ENCODE data around the gene PTPN4.
"Not testable (repeated sequence)": the region's sequence is repeated elsewhere in the genome, so short reads cannot be mapped to it uniquely, and the experiment has no call there.

PTPN4 gene

GRCh38 chr2:119803101-119803500 is 43.4 kb downstream of the PTPN4 start:
- H3K4me3 ChIP-seq (ENCODE audit: low read length): no peak overlapping the region
- no peaks in the 10 kb centered on the region for H3K4me1 ChIP-seq (ENCODE audit: low read length)
- H2AFZ ChIP-seq (ENCODE audit: low read depth, low read length): no peak overlapping the region
- no peaks in the 10 kb centered on the region for H3K9me3 ChIP-seq (ENCODE audit: insufficient read depth, low read length)
- no peak overlapping the region for H3K27ac ChIP-seq (ENCODE audit: low read length)
- TF ChIP-seq EZH2phosphoT487 (IDR thresholded peaks at IDR 0.05; ENCODE audit: low read depth) (no peak), CTCF (IDR thresholded peaks at IDR 0.05; ENCODE audit: low read depth, low read length) (no peak)
- H3K79me2 ChIP-seq (ENCODE audit: low read length): peaks cover 34% of the 10 kb centered on the region
- no peak overlapping the region for H3K4me2 ChIP-seq (ENCODE audit: low read length)
- H3K9ac ChIP-seq (ENCODE audit: low read length): no peak overlapping the region
- H4K20me1 ChIP-seq (ENCODE audit: insufficient read depth, low read length): no peaks in the 10 kb centered on the region
- no peaks in the 10 kb centered on the region for H3K27me3 ChIP-seq (ENCODE audit: low read depth, low read length)
- no peaks in the 10 kb centered on the region for H3K36me3 ChIP-seq (replicated peaks; ENCODE audit: low read depth, low read length)

GRCh38 chr2:119804409-119804808 is 44.7 kb downstream of the PTPN4 start:
- H3K79me2 ChIP-seq (ENCODE audit: low read length): peaks cover 30% of the 10 kb centered on the region
- not testable (repeated sequence) for H3K9ac ChIP-seq (ENCODE audit: low read length); H2AFZ ChIP-seq (ENCODE audit: low read depth, low read length); H3K9me3 ChIP-seq (ENCODE audit: insufficient read depth, low read length); H3K27me3 ChIP-seq (ENCODE audit: low read depth, low read length); H3K4me2 ChIP-seq (ENCODE audit: low read length); H3K4me1 ChIP-seq (ENCODE audit: low read length); H3K27ac ChIP-seq (ENCODE audit: low read length); H3K4me3 ChIP-seq (ENCODE audit: low read length); H4K20me1 ChIP-seq (ENCODE audit: insufficient read depth, low read length); H3K36me3 ChIP-seq (replicated peaks; ENCODE audit: low read depth, low read length)

GRCh38 chr2:119808516-119809147 is 48.9 kb downstream of the PTPN4 start:
- Histone ChIP-seq H2AFZ (ENCODE audit: low read depth, low read length) (no peak overlapping the region), H3K36me3 (replicated peaks; ENCODE audit: low read depth, low read length) (no peaks in the 10 kb centered on the region), H3K4me2 (ENCODE audit: low read length) (no peak overlapping the region), H3K9me3 (ENCODE audit: insufficient read depth, low read length) (no peaks in the 10 kb centered on the region), H4K20me1 (ENCODE audit: insufficient read depth, low read length) (no peaks in the 10 kb centered on the region), H3K4me3 (ENCODE audit: low read length) (no peak overlapping the region), H3K27me3 (ENCODE audit: low read depth, low read length) (no peaks in the 10 kb centered on the region), H3K27ac (ENCODE audit: low read length) (no peak overlapping the region), H3K4me1 (ENCODE audit: low read length) (no peaks in the 10 kb centered on the region), H3K9ac (ENCODE audit: low read length) (no peak overlapping the region), H3K79me2 (ENCODE audit: low read length) (peaks cover 8% of the 10 kb centered on the region)
- TF ChIP-seq CTCF (IDR thresholded peaks at IDR 0.05; ENCODE audit: low read depth, low read length): no peak
- TF ChIP-seq EZH2phosphoT487 (IDR thresholded peaks at IDR 0.05; ENCODE audit: low read depth): no peak

- H3K9me3 ChIP-seq (ENCODE audit: insufficient read depth, low read length): no peaks in the 10 kb centered on the region
- H3K27ac ChIP-seq (ENCODE audit: low read length): no peak overlapping the region
- no peak overlapping the region for H3K9ac ChIP-seq (ENCODE audit: low read length)
- H3K4me2 ChIP-seq (ENCODE audit: low read length): no peak overlapping the region
- H3K36me3 ChIP-seq (replicated peaks; ENCODE audit: low read depth, low read length): no peaks in the 10 kb centered on the region
- no peak overlapping the region for H3K4me3 ChIP-seq (ENCODE audit: low read length)
- peaks cover under 1% of the 10 kb centered on the region; the same call in 1 of the 2 replicates for H3K79me2 ChIP-seq (ENCODE audit: low read length)
- H2AFZ ChIP-seq (ENCODE audit: low read depth, low read length): no peak overlapping the region
- TF ChIP-seq CTCF (IDR thresholded peaks at IDR 0.05; ENCODE audit: low read depth, low read length): no peak
- TF ChIP-seq EZH2phosphoT487 (IDR thresholded peaks at IDR 0.05; ENCODE audit: low read depth): no peak
- H3K27me3 ChIP-seq (ENCODE audit: low read depth, low read length): no peaks in the 10 kb centered on the region
- peaks cover 5% of the 10 kb centered on the region for H3K4me1 ChIP-seq (ENCODE audit: low read length)
- no peaks in the 10 kb centered on the region for H4K20me1 ChIP-seq (ENCODE audit: insufficient read depth, low read length)
Observed at GRCh38 chr2:119809339-119810048, 49.8 kb downstream of the PTPN4 start.

All from OCI-LY3 (cell line).